GM12874 (cell line): Measurements from ENCODE around the gene SPP1.

ENCODE experiments used
- TF ChIP-seq, protein P1 (sequence below): IDR thresholded peaks from 2 replicates; pipeline ENCODE4 v1.5.1; 2011; ENCODE audit warnings: low read depth, mild to moderate bottlenecking, control low read depth, low read length, moderate library complexity; ENCODE audit not compliant: insufficient read depth

Gene SPP1

DNA sequence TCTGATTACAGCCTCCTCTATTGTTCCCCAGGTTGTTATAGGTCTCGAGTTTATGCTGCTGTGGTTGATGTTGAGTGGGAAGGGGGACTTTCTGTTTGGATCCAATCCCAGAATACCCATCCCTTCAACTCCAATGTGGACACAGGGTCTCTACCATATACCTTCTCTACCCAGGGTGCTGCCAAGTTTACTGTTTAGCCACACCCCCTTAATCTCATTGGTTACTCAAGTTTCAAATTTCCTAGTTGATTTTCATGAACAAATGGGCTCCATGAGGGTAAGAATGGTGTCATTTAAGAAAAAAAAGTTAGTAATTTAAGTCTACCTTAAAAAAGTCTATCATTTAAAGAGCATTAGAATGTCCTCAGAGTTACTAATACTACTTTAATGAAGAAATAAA is 3.6 kb upstream of the SPP1 start:
- TF ChIP-seq, protein P1, sequence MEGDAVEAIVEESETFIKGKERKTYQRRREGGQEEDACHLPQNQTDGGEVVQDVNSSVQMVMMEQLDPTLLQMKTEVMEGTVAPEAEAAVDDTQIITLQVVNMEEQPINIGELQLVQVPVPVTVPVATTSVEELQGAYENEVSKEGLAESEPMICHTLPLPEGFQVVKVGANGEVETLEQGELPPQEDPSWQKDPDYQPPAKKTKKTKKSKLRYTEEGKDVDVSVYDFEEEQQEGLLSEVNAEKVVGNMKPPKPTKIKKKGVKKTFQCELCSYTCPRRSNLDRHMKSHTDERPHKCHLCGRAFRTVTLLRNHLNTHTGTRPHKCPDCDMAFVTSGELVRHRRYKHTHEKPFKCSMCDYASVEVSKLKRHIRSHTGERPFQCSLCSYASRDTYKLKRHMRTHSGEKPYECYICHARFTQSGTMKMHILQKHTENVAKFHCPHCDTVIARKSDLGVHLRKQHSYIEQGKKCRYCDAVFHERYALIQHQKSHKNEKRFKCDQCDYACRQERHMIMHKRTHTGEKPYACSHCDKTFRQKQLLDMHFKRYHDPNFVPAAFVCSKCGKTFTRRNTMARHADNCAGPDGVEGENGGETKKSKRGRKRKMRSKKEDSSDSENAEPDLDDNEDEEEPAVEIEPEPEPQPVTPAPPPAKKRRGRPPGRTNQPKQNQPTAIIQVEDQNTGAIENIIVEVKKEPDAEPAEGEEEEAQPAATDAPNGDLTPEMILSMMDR, result no peak

DNA sequence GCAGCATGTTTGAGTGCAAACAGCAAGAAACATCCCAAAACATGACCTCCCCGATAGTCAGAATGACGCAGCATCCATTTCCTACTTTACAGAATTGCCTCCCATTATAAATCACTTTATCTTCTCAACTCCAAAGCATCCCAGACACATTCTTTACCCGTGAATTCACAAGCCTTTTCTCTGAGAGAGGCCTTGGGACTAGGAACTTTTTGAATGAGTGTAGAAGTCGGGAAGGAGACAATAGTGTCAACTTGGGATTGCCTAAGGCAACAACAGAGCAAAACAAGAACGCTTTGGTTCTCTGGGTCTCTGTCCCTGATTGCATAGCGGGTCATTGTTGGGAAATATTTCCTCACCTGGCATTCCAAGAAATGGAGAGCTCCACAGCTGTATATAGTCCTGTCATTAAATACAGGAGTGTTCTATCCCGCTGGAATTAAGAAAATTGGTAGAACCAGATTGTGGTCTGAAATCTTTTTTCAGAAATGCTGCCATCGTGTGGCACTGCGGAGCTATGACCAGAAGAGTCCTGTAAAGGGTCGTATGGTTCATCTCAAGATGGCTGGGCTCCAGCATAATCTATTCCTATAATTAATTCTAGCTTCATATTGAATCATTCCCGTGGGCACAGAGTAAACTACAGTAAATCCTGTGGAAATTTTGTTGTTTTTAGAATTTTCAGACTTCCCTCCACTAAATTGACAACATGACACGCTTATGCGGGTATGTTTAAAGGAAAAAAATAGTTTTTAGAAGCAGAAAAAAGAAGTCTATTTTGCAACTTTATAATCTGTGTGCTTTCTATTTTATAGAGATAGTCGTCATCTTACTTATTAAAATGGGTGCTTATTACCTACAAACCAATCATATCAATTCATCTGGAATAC is 2.0 kb upstream of the SPP1 start:
- TF ChIP-seq, protein P1, result peak; percentile 73

DNA sequence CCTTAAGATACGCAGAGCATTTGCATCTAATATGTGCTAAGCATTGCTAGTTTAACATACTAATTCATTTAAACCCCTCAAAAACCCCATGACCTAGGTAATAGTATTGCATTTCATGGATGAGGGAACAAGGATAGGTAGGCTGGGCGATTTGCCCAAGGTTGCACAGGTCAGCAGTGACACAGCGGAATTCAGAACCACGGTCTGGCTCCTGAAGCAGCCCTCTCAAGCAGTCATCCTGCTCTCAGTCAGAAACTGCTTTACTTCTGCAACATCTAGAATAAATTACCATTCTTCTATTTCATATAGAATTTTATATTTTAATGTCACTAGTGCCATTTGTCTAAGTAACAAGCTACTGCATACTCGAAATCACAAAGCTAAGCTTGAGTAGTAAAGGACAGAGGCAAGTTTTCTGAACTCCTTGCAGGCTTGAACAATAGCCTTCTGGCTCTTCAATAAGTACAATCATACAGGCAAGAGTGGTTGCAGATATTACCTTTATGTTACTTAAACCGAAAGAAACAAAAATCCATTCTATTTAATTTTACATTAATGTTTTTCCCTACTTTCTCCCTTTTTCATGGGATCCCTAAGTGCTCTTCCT is 555 bp upstream of the SPP1 start:
- TF ChIP-seq, protein P1, result no peak

DNA sequence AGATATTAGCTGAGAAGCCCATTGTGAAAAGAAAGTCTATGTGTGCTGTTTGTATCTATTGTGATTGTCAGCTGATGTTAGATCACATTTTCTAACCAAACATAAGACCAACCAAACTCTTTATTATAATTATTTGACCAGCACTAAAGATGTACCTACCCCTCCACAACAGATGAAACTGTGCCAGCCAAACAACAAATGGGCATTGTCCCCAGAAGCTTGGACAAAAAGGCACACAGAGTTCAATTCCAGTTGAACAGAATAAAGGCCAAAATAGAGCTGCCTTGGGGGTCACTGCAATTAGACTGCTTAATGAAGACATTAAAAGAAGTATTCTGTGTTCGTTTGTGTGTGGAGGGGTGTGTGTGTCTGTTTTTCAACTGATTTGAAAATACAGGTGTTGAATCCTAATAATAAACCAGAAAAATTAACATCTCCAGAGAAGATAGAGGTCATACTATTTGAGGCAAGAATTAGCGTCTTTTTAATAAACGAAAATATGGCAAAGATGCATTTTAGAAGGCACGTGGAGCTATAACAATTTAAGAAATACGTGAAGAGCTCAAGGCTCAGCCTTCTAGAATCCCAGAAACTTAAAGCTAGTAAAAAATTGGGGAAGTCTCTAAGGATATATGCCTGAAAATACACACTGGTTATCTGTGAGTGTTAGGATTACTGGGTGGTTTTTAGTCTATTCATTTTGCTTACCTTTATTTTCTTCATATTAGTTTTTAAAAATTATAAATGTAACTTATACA is 2.2 kb downstream of the SPP1 start:
- TF ChIP-seq, protein P1, result no peak

DNA sequence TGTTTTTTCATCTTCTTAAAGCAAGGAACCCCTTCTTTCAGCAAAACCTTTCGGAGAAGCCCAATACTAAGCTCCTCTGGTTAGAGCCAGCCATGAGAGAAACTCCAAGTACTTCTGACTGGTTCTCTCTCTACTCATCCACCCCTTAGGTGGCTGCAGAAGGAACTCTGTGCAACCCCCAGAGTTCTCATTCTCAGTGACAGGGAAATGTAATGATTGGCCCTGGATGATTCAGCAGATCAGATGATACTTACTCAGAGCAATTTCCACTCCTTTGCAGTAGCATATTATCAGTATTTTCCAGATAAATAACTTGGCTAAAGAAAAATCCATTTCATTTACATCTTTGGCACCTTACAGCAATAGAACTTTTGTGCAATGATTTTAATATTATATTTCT is 3.2 kb downstream of the SPP1 start:
- TF ChIP-seq, protein P1, result no peak

DNA sequence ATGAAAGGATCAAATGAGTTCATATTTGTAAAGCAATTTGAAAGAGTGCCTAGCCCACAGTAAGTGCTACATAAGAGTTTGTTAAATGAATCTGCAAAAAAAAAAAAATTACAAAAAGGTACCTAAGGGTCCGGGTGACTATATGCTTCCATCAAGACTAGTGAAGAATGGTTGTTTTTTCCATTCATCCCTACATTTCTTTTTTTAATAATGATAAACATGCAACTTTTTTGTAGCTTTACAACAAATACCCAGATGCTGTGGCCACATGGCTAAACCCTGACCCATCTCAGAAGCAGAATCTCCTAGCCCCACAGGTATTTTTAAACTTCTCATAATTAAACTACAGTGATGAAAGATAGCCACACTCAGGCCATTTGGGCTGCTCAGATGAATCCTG is 4.3 kb downstream of the SPP1 start:
- TF ChIP-seq, protein P1, result no peak

DNA sequence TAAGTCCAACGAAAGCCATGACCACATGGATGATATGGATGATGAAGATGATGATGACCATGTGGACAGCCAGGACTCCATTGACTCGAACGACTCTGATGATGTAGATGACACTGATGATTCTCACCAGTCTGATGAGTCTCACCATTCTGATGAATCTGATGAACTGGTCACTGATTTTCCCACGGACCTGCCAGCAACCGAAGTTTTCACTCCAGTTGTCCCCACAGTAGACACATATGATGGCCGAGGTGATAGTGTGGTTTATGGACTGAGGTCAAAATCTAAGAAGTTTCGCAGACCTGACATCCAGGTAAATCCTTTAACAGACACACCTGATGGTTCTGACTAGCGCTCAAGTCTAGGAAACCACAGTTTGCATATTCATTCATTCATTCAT is 6.0 kb downstream of the SPP1 start:
- TF ChIP-seq, protein P1, result no peak
